Measurements from ENCODE around the gene SEMG2.

The SEMG2 gene

GRCh38 chr20:45179166-45179565 is 42.0 kb upstream of the SEMG2 start:
- H3K9ac ChIP-seq (ENCODE audit: low read depth, low read length, poor library complexity) = no peak overlapping the region
- no peak for DNase-seq (ENCODE audit: low spot score)
- no peak overlapping the region for H4K8ac ChIP-seq (ENCODE audit: low read depth, low read length)
- H4K91ac ChIP-seq (ENCODE audit: low read depth, low read length, poor library complexity) = no peak overlapping the region
- no peak overlapping the region for H2AK5ac ChIP-seq (ENCODE audit: low read depth, low read length)
- H3K9me3 ChIP-seq (replicated peaks in 1 of 2; ENCODE audit: control insufficient read depth in 2 of 2, insufficient read depth in 1 of 2, low read depth in 1 of 2, low read length in 2 of 2) = no peaks in the 10 kb centered on the region
- WGBS, 2 donors (ENCODE audit: extremely low coverage in 2 of 2, insufficient read length in 2 of 2, insufficient replicate concordance in 1 of 2) = no CpG with 5 or more reads among the region's 2 CpGs
- H3K23ac ChIP-seq (ENCODE audit: low read depth, low read length, poor library complexity) = no peak overlapping the region
- H3K79me1 ChIP-seq (ENCODE audit: low read depth, low read length) = no peaks in the 10 kb centered on the region
- H2AFZ ChIP-seq (ENCODE audit: low read length) = no peak overlapping the region
- no peak overlapping the region for H3K14ac ChIP-seq (ENCODE audit: low read length)
- peaks cover 0 to 8% (median 0%) of the 10 kb centered on the region in 3 experiments for H3K27me3 ChIP-seq (ENCODE audit: control insufficient read depth in 3 of 3, insufficient read depth in 3 of 3, low read depth in 1 of 3, low read length in 3 of 3)
- H3K36me3 ChIP-seq (replicated peaks in 1 of 2; ENCODE audit: control insufficient read depth in 2 of 2, insufficient read depth in 2 of 2, low read length in 2 of 2) = no peaks in the 10 kb centered on the region
- H3K4me1 ChIP-seq (ENCODE audit: control insufficient read depth in 2 of 2, insufficient read depth in 1 of 2, low read depth in 1 of 2, low read length in 2 of 2) = peaks cover 0 to 2% of the 10 kb centered on the region in 2 donors
- H3K4ac ChIP-seq (ENCODE audit: low read length) = no peak overlapping the region
- H3K27ac ChIP-seq (replicated peaks; ENCODE audit: low read length) = no peak overlapping the region
- H2BK120ac ChIP-seq (ENCODE audit: low read depth, low read length) = no peak overlapping the region
- H2BK5ac ChIP-seq (ENCODE audit: low read length) = no peak overlapping the region
- no peak overlapping the region for H3K4me2 ChIP-seq (ENCODE audit: insufficient read depth, low read length, poor library complexity, severe bottlenecking)
- no peak overlapping the region for H3K18ac ChIP-seq (ENCODE audit: low read length)
- no peak overlapping the region for H3K4me3 ChIP-seq (ENCODE audit: low read length in 2 of 2)
- H2BK15ac ChIP-seq (ENCODE audit: low read length) = no peak overlapping the region
- H2BK12ac ChIP-seq (ENCODE audit: low read length) = no peak overlapping the region

DNA sequence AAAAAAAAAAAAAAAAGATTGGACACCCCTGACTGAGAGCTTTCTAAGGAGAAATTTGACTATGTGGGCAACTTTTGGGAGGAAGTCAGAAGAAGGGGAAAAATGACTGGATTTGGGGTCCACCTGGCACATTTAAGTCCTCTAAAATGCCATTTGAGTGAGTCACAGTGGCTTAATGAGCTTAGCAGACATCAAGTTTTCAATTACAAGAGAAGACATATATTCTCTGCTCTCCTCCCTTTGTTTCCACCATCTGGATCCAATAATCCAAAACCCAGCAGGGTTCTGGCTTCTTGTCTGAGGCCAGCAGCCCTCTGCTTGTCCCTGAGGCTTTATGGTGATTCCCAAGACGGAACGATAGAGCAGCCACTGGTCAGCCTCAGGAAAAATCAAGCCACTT is 39.5 kb upstream of the SEMG2 start:
- Histone ChIP-seq H4K8ac (ENCODE audit: low read depth, low read length) (no peak overlapping the region), H4K91ac (ENCODE audit: low read depth, low read length, poor library complexity) (no peak overlapping the region), H3K36me3 (replicated peaks in 1 of 2; ENCODE audit: control insufficient read depth in 2 of 2, insufficient read depth in 2 of 2, low read length in 2 of 2) (no peaks in the 10 kb centered on the region), H2BK120ac (ENCODE audit: low read depth, low read length) (no peak overlapping the region), H3K27me3 (ENCODE audit: control insufficient read depth in 3 of 3, insufficient read depth in 3 of 3, low read depth in 1 of 3, low read length in 3 of 3) (peaks cover 0 to 3% (median 2%) of the 10 kb centered on the region in 3 experiments), H3K9me3 (replicated peaks in 1 of 2; ENCODE audit: control insufficient read depth in 2 of 2, insufficient read depth in 1 of 2, low read depth in 1 of 2, low read length in 2 of 2) (no peaks in the 10 kb centered on the region), H3K4me3 (ENCODE audit: low read length in 2 of 2) (no peak overlapping the region), H3K27ac (replicated peaks; ENCODE audit: low read length) (no peak overlapping the region), H2BK5ac (ENCODE audit: low read length) (no peak overlapping the region), H2BK15ac (ENCODE audit: low read length) (no peak overlapping the region), H3K23ac (ENCODE audit: low read depth, low read length, poor library complexity) (no peak overlapping the region), H2BK12ac (ENCODE audit: low read length) (no peak overlapping the region), H2AK5ac (ENCODE audit: low read depth, low read length) (no peak overlapping the region), H3K4me1 (ENCODE audit: control insufficient read depth in 2 of 2, insufficient read depth in 1 of 2, low read depth in 1 of 2, low read length in 2 of 2) (peaks cover 0 to 2% of the 10 kb centered on the region in 2 donors), H3K4ac (ENCODE audit: low read length) (no peak overlapping the region), H3K79me1 (ENCODE audit: low read depth, low read length) (no peaks in the 10 kb centered on the region), H3K18ac (ENCODE audit: low read length) (no peak overlapping the region), H3K14ac (ENCODE audit: low read length) (no peak overlapping the region), H3K9ac (ENCODE audit: low read depth, low read length, poor library complexity) (no peak overlapping the region), H3K4me2 (ENCODE audit: insufficient read depth, low read length, poor library complexity, severe bottlenecking) (no peak overlapping the region), H2AFZ (ENCODE audit: low read length) (no peak overlapping the region)
- WGBS, 2 donors (ENCODE audit: extremely low coverage in 2 of 2, insufficient read length in 2 of 2, insufficient replicate concordance in 1 of 2) = no CpG with 5 or more reads among the region's 2 CpGs
- no peak for DNase-seq (ENCODE audit: low spot score)

GRCh38 chr20:45183084-45183483 is 38.1 kb upstream of the SEMG2 start:
- no peak overlapping the region for H3K18ac ChIP-seq (ENCODE audit: low read length)
- no peak overlapping the region for H3K4me2 ChIP-seq (ENCODE audit: insufficient read depth, low read length, poor library complexity, severe bottlenecking)
- no peak overlapping the region for H2BK15ac ChIP-seq (ENCODE audit: low read length)

DNA sequence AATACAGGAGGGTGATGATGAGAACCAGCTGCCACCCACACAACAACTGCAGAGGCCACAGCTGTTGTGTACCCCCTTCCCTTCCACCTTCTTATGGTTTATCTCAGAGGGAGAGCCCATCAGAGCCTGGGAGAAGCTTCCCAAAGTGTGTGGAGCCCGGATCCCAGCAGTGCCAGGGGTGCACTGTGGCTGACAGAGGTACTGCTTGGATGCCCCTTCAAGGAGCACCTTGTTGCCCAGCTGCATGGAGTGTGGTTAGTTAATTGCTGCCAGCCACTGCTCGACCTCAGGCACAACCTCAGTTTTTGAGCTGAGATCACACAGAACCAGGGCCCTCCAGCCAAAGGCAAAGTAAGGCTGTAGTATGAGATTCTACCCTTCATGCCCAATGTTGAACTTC is 33.5 kb upstream of the SEMG2 start:
- Histone ChIP-seq H3K9me3 (replicated peaks in 1 of 2; ENCODE audit: control insufficient read depth in 2 of 2, insufficient read depth in 1 of 2, low read depth in 1 of 2, low read length in 2 of 2) (no peaks in the 10 kb centered on the region), H3K4ac (ENCODE audit: low read length) (no peak overlapping the region), H3K27ac (replicated peaks; ENCODE audit: low read length) (no peak overlapping the region), H3K18ac (ENCODE audit: low read length) (no peak overlapping the region), H3K4me2 (ENCODE audit: insufficient read depth, low read length, poor library complexity, severe bottlenecking) (no peak overlapping the region), H2AFZ (ENCODE audit: low read length) (no peak overlapping the region), H3K14ac (ENCODE audit: low read length) (no peak overlapping the region), H3K9ac (ENCODE audit: low read depth, low read length, poor library complexity) (no peak overlapping the region), H3K23ac (ENCODE audit: low read depth, low read length, poor library complexity) (no peak overlapping the region), H3K27me3 (ENCODE audit: control insufficient read depth in 3 of 3, insufficient read depth in 3 of 3, low read depth in 1 of 3, low read length in 3 of 3) (peaks cover 0 to 2% (median 0%) of the 10 kb centered on the region in 3 experiments), H4K91ac (ENCODE audit: low read depth, low read length, poor library complexity) (no peak overlapping the region), H2BK15ac (ENCODE audit: low read length) (no peak overlapping the region), H4K8ac (ENCODE audit: low read depth, low read length) (no peak overlapping the region), H2BK12ac (ENCODE audit: low read length) (no peak overlapping the region), H3K79me1 (ENCODE audit: low read depth, low read length) (no peaks in the 10 kb centered on the region), H2BK120ac (ENCODE audit: low read depth, low read length) (no peak overlapping the region), H2BK5ac (ENCODE audit: low read length) (no peak overlapping the region), H3K36me3 (replicated peaks in 1 of 2; ENCODE audit: control insufficient read depth in 2 of 2, insufficient read depth in 2 of 2, low read length in 2 of 2) (no peaks in the 10 kb centered on the region), H3K4me1 (ENCODE audit: control insufficient read depth in 2 of 2, insufficient read depth in 1 of 2, low read depth in 1 of 2, low read length in 2 of 2) (no peaks in the 10 kb centered on the region), H2AK5ac (ENCODE audit: low read depth, low read length) (no peak overlapping the region), H3K4me3 (ENCODE audit: low read length in 2 of 2) (no peak overlapping the region)
- no CpG with 5 or more reads among the region's 2 CpGs for WGBS, 2 donors (ENCODE audit: extremely low coverage in 2 of 2, insufficient read length in 2 of 2, insufficient replicate concordance in 1 of 2)
- no peak for DNase-seq (ENCODE audit: low spot score)

More at GRCh38 chr20:45183084-45183483, 38.1 kb upstream of the SEMG2 start:
- Histone ChIP-seq H4K8ac (ENCODE audit: low read depth, low read length) (no peak overlapping the region), H3K9ac (ENCODE audit: low read depth, low read length, poor library complexity) (no peak overlapping the region), H4K91ac (ENCODE audit: low read depth, low read length, poor library complexity) (no peak overlapping the region), H3K23ac (ENCODE audit: low read depth, low read length, poor library complexity) (no peak overlapping the region), H2AFZ (ENCODE audit: low read length) (no peak overlapping the region), H3K9me3 (replicated peaks in 1 of 2; ENCODE audit: control insufficient read depth in 2 of 2, insufficient read depth in 1 of 2, low read depth in 1 of 2, low read length in 2 of 2) (no peaks in the 10 kb centered on the region), H3K14ac (ENCODE audit: low read length) (no peak overlapping the region), H2BK120ac (ENCODE audit: low read depth, low read length) (no peak overlapping the region), H3K4me1 (ENCODE audit: control insufficient read depth in 2 of 2, insufficient read depth in 1 of 2, low read depth in 1 of 2, low read length in 2 of 2) (peaks cover 0 to 2% of the 10 kb centered on the region in 2 donors), H2BK5ac (ENCODE audit: low read length) (no peak overlapping the region), H3K27me3 (ENCODE audit: control insufficient read depth in 3 of 3, insufficient read depth in 3 of 3, low read depth in 1 of 3, low read length in 3 of 3) (peaks cover 0 to 3% (median 2%) of the 10 kb centered on the region in 3 experiments), H3K4me3 (ENCODE audit: low read length in 2 of 2) (no peak overlapping the region), H2AK5ac (ENCODE audit: low read depth, low read length) (no peak overlapping the region), H2BK12ac (ENCODE audit: low read length) (no peak overlapping the region), H3K79me1 (ENCODE audit: low read depth, low read length) (no peaks in the 10 kb centered on the region), H3K27ac (replicated peaks; ENCODE audit: low read length) (no peak overlapping the region), H3K36me3 (replicated peaks in 1 of 2; ENCODE audit: control insufficient read depth in 2 of 2, insufficient read depth in 2 of 2, low read length in 2 of 2) (no peaks in the 10 kb centered on the region), H3K4ac (ENCODE audit: low read length) (no peak overlapping the region)
- no CpG with 5 or more reads among the region's 2 CpGs for WGBS, 2 donors (ENCODE audit: extremely low coverage in 2 of 2, insufficient read length in 2 of 2, insufficient replicate concordance in 1 of 2)
- DNase-seq (ENCODE audit: low spot score) = no peak

Data from neuronal stem cell (in vitro differentiated cells).